BE2C (cell line): ENCODE results near the gene INHBC.
"Not testable (repeated sequence)": the region's sequence is repeated elsewhere in the genome, so short reads cannot be mapped to it uniquely, and the experiment has no call there.

Source experiments
- DNase-seq: peaks from one replicate; pipeline ENCODE4 v3.0.0-alpha.2; 2020
- H3K27me3 ChIP-seq: fragments of 250-450 bp; sonication (Bioruptor Pico); 2 replicates; pipeline ENCODE4 v1.5.1; 2020; ENCODE audit warnings: mild to moderate bottlenecking
- H3K36me3 ChIP-seq: fragments of 250-450 bp; sonication (Bioruptor Pico); 2 replicates; pipeline ENCODE4 v1.5.1; 2020; ENCODE audit warnings: mild to moderate bottlenecking
- H3K4me1 ChIP-seq: fragments of 250-450 bp; sonication (Bioruptor Pico); 2 replicates; pipeline ENCODE4 v1.5.1; 2020
- H3K4me3 ChIP-seq: 2 replicates; pipeline ENCODE4 v1.5.1; 2011; ENCODE audit warnings: low read depth, low read length
- H3K9me3 ChIP-seq: fragments of 250-450 bp; sonication (Bioruptor Pico); 2 replicates; pipeline ENCODE4 v1.5.1; 2020
- CTCF ChIP-seq: IDR thresholded peaks from 2 replicates; pipeline ENCODE4 v1.5.1; 2012; ENCODE audit warnings: mild to moderate bottlenecking, low read depth, low read length

The INHBC gene

GRCh38 chr12:57415088-57415487, 19.5 kb upstream of the INHBC start:
- no peak for TF ChIP-seq CTCF
- no peak overlapping the region for H3K4me3 ChIP-seq
- H3K36me3 ChIP-seq = no peaks in the 10 kb centered on the region
- no peaks in the 10 kb centered on the region for H3K27me3 ChIP-seq
- no peaks in the 10 kb centered on the region; the same call in 1 of the 2 replicates for H3K4me1 ChIP-seq
- H3K9me3 ChIP-seq = no peaks in the 10 kb centered on the region
- DNase-seq = no peak

- Histone ChIP-seq H3K9me3 (no peaks in the 10 kb centered on the region), H3K4me3 (no peak overlapping the region), H3K36me3 (no peaks in the 10 kb centered on the region), H3K27me3 (no peaks in the 10 kb centered on the region), H3K4me1 (no peaks in the 10 kb centered on the region; the same call in 1 of the 2 replicates)
- TF ChIP-seq CTCF = no peak
- no peak for DNase-seq
These were observed 18.3 kb upstream of the INHBC start for GRCh38 chr12:57416039-57416996.

- H3K4me3 ChIP-seq = no peak overlapping the region
- H3K4me1 ChIP-seq = no peaks in the 10 kb centered on the region; the same call in 1 of the 2 replicates
- DNase-seq = no peak
- no peaks in the 10 kb centered on the region for H3K36me3 ChIP-seq
- TF ChIP-seq CTCF = no peak
- no peaks in the 10 kb centered on the region for H3K27me3 ChIP-seq
- no peaks in the 10 kb centered on the region for H3K9me3 ChIP-seq
These were observed 16.3 kb upstream of the INHBC start for GRCh38 chr12:57418255-57418654.

- H3K36me3 ChIP-seq = no peaks in the 10 kb centered on the region; the same call in 1 of the 2 replicates
These were observed 15.1 kb upstream of the INHBC start for GRCh38 chr12:57419495-57419894.

GRCh38 chr12:57420482-57420881, 14.1 kb upstream of the INHBC start:
- Histone ChIP-seq H3K36me3 (no peaks in the 10 kb centered on the region; the same call in 1 of the 2 replicates), H3K9me3 (no peaks in the 10 kb centered on the region), H3K27me3 (no peaks in the 10 kb centered on the region)

More at GRCh38 chr12:57419495-57419894, 15.1 kb upstream of the INHBC start:
- no peak overlapping the region for H3K4me3 ChIP-seq
- DNase-seq = no peak
- no peaks in the 10 kb centered on the region; the same call in 1 of the 2 replicates for H3K4me1 ChIP-seq
- H3K27me3 ChIP-seq = no peaks in the 10 kb centered on the region
- TF ChIP-seq CTCF = no peak
- H3K9me3 ChIP-seq = no peaks in the 10 kb centered on the region

GRCh38 chr12:57426948-57427347, 7.6 kb upstream of the INHBC start:
- H3K27me3 ChIP-seq, H3K4me1 ChIP-seq, H3K9me3 ChIP-seq, H3K36me3 ChIP-seq, DNase-seq, H3K4me3 ChIP-seq: not testable (repeated sequence)

More at GRCh38 chr12:57420482-57420881, 14.1 kb upstream of the INHBC start:
- TF ChIP-seq CTCF = no peak
- Histone ChIP-seq H3K4me3 (no peak overlapping the region), H3K4me1 (no peaks in the 10 kb centered on the region; the same call in 1 of the 2 replicates)
- DNase-seq = no peak
